Skeletal muscle satellite cell (primary cell): ENCODE measurements around the gene SFXN5.
"Not testable (repeated sequence)": the region's sequence is repeated elsewhere in the genome, so short reads cannot be mapped to it uniquely, and the experiment has no call there.

Source experiments
- H3K27me3 ChIP-seq: 2 replicates; pipeline ENCODE4 v1.7.0; 2013; ENCODE audit warnings: low read length; ENCODE audit not compliant: control insufficient read depth, insufficient read depth
- H3K36me3 ChIP-seq: 2 replicates; pipeline ENCODE4 v1.7.0; 2013; ENCODE audit warnings: mild to moderate bottlenecking, control low read depth, low read length; ENCODE audit not compliant: insufficient read depth
- H3K4me1 ChIP-seq: 2 replicates; pipeline ENCODE4 v1.7.0; 2013; ENCODE audit warnings: low read length; ENCODE audit not compliant: control insufficient read depth, insufficient read depth
- H3K4me2 ChIP-seq: 2 replicates; pipeline ENCODE4 v1.7.0; 2013; ENCODE audit warnings: mild to moderate bottlenecking, low read length
- H3K4me3 ChIP-seq: 2 replicates; pipeline ENCODE4 v1.7.0; 2013; ENCODE audit warnings: low read length
- H3K9ac ChIP-seq: 2 replicates; pipeline ENCODE4 v1.7.0; 2013; ENCODE audit warnings: mild to moderate bottlenecking, low read depth, low read length, moderate library complexity
- H3K9me3 ChIP-seq: replicated peaks from 2 replicates; pipeline ENCODE4 v1.7.0; 2013; ENCODE audit warnings: mild to moderate bottlenecking, control low read depth, low read length

The SFXN5 gene

DNA sequence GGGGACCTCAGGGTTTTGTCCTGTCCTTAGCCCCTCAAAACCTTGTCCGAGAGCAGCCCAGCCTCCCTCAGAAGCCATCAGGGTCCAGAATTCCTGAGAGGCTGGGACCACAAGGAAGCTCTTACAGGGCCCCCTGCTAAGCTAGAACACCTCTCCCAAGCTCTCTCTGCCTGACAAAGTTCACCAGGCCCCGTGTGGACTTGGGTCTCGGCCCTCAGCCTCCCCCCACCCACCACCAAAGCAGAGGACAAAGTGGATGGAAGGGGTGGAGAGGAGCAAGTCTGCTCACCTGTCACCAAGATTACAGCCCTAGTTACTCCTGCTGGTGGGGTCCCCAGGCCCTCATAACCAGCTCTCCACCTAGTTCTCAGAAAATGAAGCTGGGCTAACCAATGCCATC, 24.4 kb upstream of the SFXN5 start:
- Histone ChIP-seq H3K4me3 (no peak overlapping the region), H3K36me3 (peaks cover 3% of the 10 kb centered on the region), H3K4me1 (peaks cover 5% of the 10 kb centered on the region), H3K9ac (no peak overlapping the region), H3K27me3 (no peaks in the 10 kb centered on the region), H3K9me3 (no peaks in the 10 kb centered on the region), H3K4me2 (no peak overlapping the region)

- not testable (repeated sequence) for H3K4me3 ChIP-seq, H3K4me2 ChIP-seq, H3K9me3 ChIP-seq, H3K27me3 ChIP-seq, H3K36me3 ChIP-seq, H3K9ac ChIP-seq
- H3K4me1 ChIP-seq: peaks cover 21% of the 10 kb centered on the region
Measured at GRCh38 chr2:73093601-73094218, 22.2 kb upstream of the SFXN5 start.

GRCh38 chr2:73092146-73092783, 20.8 kb upstream of the SFXN5 start:
- Histone ChIP-seq H3K4me3 (no peak overlapping the region), H3K4me1 (peaks cover 23% of the 10 kb centered on the region), H3K27me3 (no peaks in the 10 kb centered on the region), H3K9me3 (no peaks in the 10 kb centered on the region), H3K4me2 (no peak overlapping the region), H3K36me3 (peaks cover 15% of the 10 kb centered on the region), H3K9ac (no peak overlapping the region)

DNA sequence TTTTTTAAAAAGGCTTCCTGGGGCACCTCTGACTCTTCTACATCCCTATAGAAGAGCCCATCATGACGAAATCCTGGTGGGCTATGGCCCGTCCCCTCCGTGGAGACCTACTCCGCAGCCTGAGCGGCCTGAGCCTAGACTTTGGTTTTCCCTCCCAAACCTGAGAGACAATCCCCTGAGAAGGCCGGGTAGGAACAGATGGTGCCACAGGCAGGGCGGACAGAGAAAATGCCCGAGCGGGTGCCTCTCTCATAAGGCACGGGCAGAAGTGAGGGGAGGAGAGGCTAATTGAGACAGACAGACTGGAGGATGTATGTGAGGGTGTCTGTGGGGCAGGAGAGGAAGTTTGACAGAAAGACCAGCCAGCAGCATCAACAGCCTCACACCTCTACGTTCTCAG, 20.2 kb upstream of the SFXN5 start:
- H3K36me3 ChIP-seq: peaks cover 20% of the 10 kb centered on the region

GRCh38 chr2:73091164-73091563, 19.7 kb upstream of the SFXN5 start:
- Histone ChIP-seq H3K4me2 (no peak overlapping the region), H3K9ac (no peak overlapping the region), H3K9me3 (no peaks in the 10 kb centered on the region), H3K4me3 (no peak overlapping the region), H3K27me3 (no peaks in the 10 kb centered on the region), H3K4me1 (peaks cover 23% of the 10 kb centered on the region), H3K36me3 (peaks cover 26% of the 10 kb centered on the region)

More for the DNA sequence above, 20.2 kb upstream of the SFXN5 start:
- Histone ChIP-seq H3K27me3 (no peaks in the 10 kb centered on the region), H3K9me3 (no peaks in the 10 kb centered on the region), H3K4me1 (peaks cover 23% of the 10 kb centered on the region), H3K4me3 (no peak overlapping the region), H3K4me2 (no peak overlapping the region), H3K9ac (no peak overlapping the region)

- H3K27me3 ChIP-seq: no peaks in the 10 kb centered on the region
- peak overlapping the region; percentile 70 for H3K9ac ChIP-seq
- peak overlapping the region; percentile 54 for H3K4me2 ChIP-seq
- H3K4me3 ChIP-seq: peak overlapping the region; percentile 14
- H3K4me1 ChIP-seq: peaks cover 23% of the 10 kb centered on the region
- H3K9me3 ChIP-seq: no peaks in the 10 kb centered on the region
- peaks cover 38% of the 10 kb centered on the region for H3K36me3 ChIP-seq
Measured at GRCh38 chr2:73089270-73090030, 17.9 kb upstream of the SFXN5 start.

GRCh38 chr2:73088703-73089102, 17.2 kb upstream of the SFXN5 start:
- Histone ChIP-seq H3K36me3 (peaks cover 40% of the 10 kb centered on the region), H3K4me2 (no peak overlapping the region), H3K9ac (peak overlapping the region; percentile 70), H3K4me1 (peaks cover 23% of the 10 kb centered on the region), H3K4me3 (no peak overlapping the region), H3K27me3 (no peaks in the 10 kb centered on the region), H3K9me3 (no peaks in the 10 kb centered on the region)

- peaks cover 23% of the 10 kb centered on the region for H3K4me1 ChIP-seq
Measured at GRCh38 chr2:73088211-73088610, 16.7 kb upstream of the SFXN5 start.

GRCh38 chr2:73087311-73087710, 15.8 kb upstream of the SFXN5 start:
- no peak overlapping the region for H3K9ac ChIP-seq
- peaks cover 23% of the 10 kb centered on the region for H3K4me1 ChIP-seq
- no peak overlapping the region for H3K4me2 ChIP-seq
- H3K4me3 ChIP-seq: no peak overlapping the region
- H3K27me3 ChIP-seq: no peaks in the 10 kb centered on the region
- H3K9me3 ChIP-seq: no peaks in the 10 kb centered on the region
- H3K36me3 ChIP-seq: peaks cover 40% of the 10 kb centered on the region

More at GRCh38 chr2:73088211-73088610, 16.7 kb upstream of the SFXN5 start:
- Histone ChIP-seq H3K9ac (peak overlapping the region; percentile 2), H3K4me3 (no peak overlapping the region), H3K9me3 (no peaks in the 10 kb centered on the region), H3K36me3 (peaks cover 40% of the 10 kb centered on the region), H3K27me3 (no peaks in the 10 kb centered on the region), H3K4me2 (no peak overlapping the region)

- Histone ChIP-seq H3K36me3 (peaks cover 40% of the 10 kb centered on the region), H3K4me2 (no peak overlapping the region), H3K9me3 (no peaks in the 10 kb centered on the region), H3K27me3 (no peaks in the 10 kb centered on the region), H3K4me3 (no peak overlapping the region), H3K4me1 (peaks cover 18% of the 10 kb centered on the region), H3K9ac (no peak overlapping the region)
Measured at GRCh38 chr2:73085691-73086090, 14.2 kb upstream of the SFXN5 start.

DNA sequence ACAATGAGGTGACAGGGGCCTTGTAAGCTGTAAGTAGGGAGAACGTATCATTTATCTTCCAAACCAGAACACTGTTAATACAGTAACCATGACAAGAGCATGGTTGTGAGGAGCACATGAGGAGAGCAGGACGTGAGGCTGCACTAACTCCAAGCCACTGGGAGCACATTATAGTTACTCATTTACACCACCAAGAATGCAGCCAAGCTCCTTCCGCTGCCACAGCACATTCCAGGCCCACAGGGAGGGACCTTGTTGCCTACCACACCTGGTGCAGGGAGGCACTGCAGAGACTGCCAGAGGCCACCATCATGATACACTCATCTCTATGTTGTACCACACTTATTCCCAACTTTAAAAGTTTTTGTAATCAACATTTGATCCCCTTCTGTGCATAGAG, 13.5 kb upstream of the SFXN5 start:
- Histone ChIP-seq H3K4me1 (peaks cover 14% of the 10 kb centered on the region), H3K9ac (no peak overlapping the region), H3K4me3 (no peak overlapping the region), H3K4me2 (no peak overlapping the region), H3K9me3 (no peaks in the 10 kb centered on the region), H3K27me3 (no peaks in the 10 kb centered on the region), H3K36me3 (peaks cover 47% of the 10 kb centered on the region)
